ENCODE results near the gene WWTR1.

WWTR1 gene

DNA sequence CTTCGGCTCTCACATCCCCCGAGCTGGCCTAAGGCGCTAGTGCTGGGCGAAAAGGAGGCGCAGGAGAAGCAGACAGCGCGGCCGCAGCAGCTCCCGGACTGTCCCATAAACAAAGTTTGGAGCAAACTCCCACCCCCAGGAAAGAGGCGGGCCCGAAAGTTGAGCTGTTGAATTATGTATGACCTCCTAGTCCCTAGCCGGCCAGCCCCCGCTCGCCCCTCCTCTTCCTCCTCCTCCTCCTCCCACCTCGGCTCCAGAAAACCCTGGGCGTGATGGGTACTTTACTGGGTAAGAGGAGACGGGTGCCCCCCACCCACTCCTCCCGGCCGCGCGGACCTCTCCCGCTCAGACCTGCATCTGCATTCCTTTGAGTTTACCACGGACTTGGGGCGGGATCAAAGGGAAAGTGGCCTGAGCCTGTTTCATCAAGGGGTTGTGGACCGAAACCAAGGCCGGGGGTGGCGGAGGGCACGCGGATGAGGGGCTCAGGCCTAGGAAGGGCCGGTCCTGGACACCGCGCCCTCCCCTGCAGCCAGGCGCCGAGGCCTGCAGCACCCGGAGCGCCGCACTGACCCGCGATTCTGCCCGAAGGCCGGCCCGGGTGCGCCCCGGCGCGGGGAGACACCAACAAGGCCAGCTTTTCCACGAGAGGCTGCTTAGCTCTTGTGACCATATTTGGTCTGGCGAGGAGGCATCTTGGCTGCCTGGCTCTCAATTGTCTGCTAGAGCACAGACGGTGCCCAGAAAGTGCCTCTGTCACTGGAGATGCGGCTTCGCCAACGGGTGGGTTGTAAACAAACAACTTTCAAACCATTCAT lies at the start of gene WWTR1:
TSS of gene WWTR1 (minus strand) at position 100 of the 818 bp plus-strand sequence. CDS start 719 bp downstream, outside the sequence.
- DNase-seq, result peak; percentile 15

GRCh38 chr3:149706905-149707304 lies 49.1 kb upstream of the WWTR1 start:
- DNase-seq, result no peak

DNA sequence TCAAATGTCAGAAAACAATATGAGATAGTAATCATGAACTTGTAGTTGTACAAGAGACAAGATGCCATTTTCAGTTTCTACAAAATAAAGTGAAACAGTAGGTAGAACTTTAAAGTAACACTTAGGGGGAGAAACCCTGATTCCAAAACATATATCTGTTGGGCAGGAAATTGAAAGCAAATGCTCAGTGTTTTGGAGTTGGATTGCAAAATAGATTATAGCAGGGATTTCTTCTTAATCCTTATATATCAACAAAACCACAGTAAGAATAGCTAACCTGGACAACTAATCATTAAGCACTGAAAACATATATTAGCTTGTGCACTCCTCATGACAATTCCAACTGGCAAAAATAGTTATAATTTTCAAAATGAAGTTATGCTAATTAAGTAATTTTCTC lies 47.6 kb upstream of the WWTR1 start:
- no peak for DNase-seq

DNA sequence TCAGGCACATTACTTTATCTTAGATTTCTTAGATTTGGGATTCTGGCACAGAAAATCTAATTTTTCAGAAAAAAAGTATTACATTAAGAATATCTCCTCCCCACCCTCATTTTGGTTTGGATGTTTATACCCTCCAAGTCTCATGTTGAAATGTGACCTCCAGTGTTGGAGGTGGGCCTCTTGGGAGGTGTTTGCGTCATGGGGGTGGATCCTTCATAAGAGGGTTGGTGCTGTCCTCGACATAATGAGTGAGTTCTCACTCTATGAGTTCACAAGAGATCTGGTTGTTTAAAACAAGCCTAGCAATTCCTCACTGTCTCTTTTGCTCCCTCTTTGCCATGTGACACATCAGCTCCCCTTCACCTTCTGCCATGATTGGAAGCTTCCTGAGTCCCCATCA lies 45.6 kb upstream of the WWTR1 start:
- no peak for DNase-seq

GRCh38 chr3:149702691-149703441 lies 45.0 kb upstream of the WWTR1 start:
- no peak for DNase-seq

DNA sequence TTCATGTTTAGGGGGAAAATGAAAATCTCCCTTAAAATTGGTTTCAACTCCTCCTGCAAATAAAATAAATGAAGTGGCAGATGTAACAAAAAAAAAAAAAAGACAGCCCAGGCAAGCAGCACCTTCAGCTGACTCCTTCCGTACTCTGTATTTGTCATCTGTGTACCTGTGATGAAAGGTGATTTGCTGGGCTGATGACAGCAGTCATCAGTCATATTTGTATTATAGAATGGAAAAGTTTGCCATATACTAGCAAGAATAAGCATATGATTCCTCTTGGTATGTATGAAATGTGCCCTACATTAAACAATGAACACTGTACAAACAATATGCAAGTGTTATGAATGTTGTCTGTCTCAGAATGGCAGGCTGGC lies 44.1 kb upstream of the WWTR1 start:
- DNase-seq, result no peak

DNA sequence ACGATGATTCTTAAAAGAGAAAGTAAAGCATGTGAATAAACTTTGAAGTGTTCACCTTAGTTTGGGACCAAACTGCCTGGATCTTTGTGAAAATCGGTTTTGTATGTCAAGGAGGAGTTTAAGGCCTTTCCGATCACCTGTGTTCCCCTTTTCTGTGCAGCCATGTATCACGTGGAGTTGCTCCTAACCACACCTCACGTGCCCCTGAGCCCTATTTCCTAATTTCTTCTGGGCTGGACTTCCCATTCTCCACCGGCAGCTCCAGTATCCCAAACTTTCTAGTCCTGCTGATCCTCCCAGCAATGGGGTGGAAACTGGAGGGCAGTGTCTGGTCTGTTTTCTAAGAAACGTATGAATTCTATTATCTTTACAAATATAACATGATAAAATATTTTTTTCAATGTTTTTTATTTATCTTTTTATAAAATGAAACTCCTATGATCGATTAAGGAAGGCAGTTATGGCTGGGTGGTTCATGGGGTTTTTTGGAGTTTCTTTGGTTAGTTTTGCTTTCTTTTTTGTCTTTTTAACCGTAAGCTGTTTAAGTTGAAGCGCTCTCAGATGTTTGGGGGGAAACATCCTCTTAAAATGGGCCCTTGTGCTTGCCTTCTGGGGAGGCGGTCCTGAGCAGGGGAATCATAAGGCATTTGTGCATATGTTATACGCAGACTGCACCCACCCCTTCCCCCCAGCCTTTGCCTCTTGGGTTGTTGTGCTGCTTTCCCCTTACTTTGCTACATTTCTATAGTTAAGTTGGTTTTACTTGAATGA lies 43.6 kb upstream of the WWTR1 start:
- no peak for DNase-seq

- DNase-seq, result no peak
These were observed 30.4 kb upstream of the WWTR1 start for GRCh38 chr3:149688122-149688757.

DNA sequence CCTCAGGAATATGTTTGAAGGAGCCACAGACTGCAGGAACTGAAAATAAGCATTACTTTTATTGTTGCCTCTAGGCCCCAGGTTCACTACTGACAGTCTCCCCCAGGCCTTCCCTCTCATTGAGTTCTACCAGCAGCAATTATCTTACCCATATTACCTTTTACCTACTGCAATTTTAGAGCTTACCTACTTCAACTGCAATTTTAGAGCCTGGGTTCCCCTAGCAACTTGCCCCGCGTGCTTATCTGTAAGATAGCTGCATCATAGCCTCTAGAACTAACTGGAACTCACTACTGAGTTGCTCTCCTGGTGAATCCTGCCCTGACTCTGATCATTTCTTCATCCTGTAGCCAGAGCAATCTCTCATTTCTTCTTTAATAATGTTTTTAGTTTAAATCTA lies 29.2 kb upstream of the WWTR1 start:
- no peak for DNase-seq

GRCh38 chr3:149678351-149678950 lies 20.6 kb upstream of the WWTR1 start:
- DNase-seq, result no peak

DNA sequence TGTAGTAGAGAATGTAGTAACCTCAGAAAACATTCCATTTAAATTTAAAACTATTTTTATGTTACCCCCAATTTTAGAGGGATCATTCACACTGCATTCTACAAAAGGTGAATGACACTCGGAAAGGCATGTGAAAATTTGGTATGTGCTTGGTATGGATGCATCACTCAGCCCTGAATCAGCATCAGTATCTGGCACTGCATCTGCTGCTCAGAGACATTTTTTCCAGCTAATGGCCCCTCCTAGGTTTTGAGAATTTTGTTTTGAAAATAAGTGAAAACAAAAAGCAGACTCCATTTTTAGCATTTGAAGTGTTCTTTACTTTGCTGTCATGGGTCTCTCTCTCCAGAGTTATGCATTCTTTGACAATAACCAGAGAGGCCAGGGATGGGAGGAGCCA lies 15.6 kb upstream of the WWTR1 start:
- DNase-seq, result no peak

- no peak for DNase-seq
These were observed 13.1 kb upstream of the WWTR1 start for GRCh38 chr3:149670742-149671492.

GRCh38 chr3:149667576-149667975 lies 9.8 kb upstream of the WWTR1 start:
- no peak for DNase-seq

GRCh38 chr3:149663966-149664365 lies 6.1 kb upstream of the WWTR1 start:
- no peak for DNase-seq

DNA sequence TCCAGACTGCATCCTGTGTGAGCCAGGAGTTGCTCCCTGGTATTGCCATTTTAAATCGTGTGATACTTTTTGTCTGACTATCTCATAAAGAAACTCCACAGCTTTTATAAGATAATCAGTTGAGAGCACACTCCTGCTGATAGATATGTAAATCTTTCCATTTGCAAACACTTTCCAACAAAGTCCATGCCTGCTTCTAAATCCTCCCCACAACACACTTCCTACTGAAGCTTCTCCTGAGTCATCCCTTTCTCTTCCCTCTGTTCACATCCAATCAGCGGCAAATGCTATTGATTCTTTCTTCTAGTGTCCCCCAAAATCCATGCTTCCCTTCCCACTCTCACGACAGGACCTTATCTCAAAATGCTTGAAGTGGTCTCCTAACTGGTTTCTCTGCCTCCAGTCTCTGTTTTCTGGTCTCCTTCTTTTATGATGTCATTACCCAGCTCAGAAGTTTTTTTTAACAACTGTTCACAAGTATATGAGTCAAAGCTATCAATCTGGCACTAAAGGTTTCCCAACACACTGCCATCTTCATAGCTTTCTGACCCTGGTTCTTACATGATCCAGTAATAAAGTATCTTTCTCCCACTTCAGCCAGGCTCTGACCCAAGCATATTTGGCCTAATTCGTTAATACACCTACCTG lies 4.5 kb upstream of the WWTR1 start:
- DNase-seq, result no peak

DNA sequence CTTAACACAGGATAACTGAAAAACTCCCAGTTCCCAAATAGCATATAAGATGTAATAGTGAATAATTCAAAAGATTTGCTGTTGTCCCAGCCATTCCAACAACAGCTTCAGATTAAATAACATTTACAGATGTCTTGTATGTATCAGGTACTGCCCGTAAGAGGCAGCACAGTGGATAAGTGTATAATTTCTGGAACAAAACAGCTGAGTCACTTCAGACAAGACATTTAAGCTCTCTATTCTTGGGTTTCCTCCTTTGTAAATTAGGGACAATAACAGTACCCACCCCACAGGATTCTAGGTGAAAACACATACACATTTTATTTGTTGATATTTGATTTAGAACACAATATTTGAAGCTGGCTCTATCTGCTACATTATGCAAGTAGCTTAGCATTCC lies 2.6 kb upstream of the WWTR1 start:
- DNase-seq, result no peak

- DNase-seq, result no peak
These were observed 1.1 kb upstream of the WWTR1 start for GRCh38 chr3:149658744-149659497.

- no peak for DNase-seq
These were observed 402 bp downstream of the WWTR1 start for GRCh38 chr3:149657321-149657925.

DNA sequence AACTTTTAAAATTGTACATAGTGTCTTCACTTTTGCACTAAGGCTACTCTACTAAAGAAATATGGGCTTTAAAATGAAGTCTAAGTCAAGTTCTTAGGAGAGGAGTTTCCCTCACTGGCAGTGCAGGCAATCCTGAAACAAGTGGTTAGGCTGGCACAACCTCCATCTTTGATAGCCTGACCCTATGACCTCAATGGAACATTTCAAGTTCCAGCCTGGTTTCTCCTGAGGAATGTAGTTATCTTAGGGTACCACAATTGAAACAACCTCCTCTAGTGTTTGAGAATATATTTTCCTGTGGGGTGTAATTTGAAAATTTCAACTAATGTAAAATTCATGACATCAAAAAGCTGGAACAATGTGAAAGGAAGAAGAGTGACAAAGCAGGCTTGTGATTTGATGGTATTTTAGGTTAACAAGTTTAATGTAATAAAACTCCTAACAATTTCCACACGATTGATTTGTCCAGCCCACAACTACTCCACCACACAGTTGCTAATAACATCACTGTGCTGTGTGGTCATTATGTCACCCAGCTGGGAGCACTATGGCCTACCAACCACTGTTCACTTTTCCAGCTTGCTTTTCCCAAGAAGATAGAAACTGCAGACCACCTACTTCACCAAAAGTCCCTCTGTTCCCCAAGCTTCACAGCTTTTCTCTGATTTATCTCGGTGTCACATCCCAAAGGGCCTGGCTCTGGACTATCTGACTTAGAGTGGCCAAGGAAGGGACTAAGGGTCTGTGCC lies 1.8 kb downstream of the WWTR1 start:
- no peak for DNase-seq

Measured in DMS79 (cell line).